HCT116 (cell line): ENCODE data around the gene HS6ST3. TPM values are rescaled to one million over a fixed set of nuclear protein-coding genes. Genes with fewer than 3 reads are reported as not detected.

Source experiments
- ATAC-seq: fragments of 200-7000 bp; cut with Tn5 transposase; 2 replicates; pipeline ENCODE4 v1.9.1; 2020; ENCODE audit warnings: mild to moderate bottlenecking, moderate library complexity
- BruUV-seq: library from RNA; stranded (reverse); fragments of 400-500 nt; replicated peaks from 2 replicates; lab custom pipeline; 2021; lab: Mats Ljungman, UMichigan
- CTCF ChIA-PET: fragments of 300-600 bp; sonication (Branson Sonifier 250); formaldehyde crosslinking; loops from one replicate; lab custom pipeline; 2021; ENCODE audit warnings: antibody characterized with exemption; lab: Charles Lee
- POLR2A ChIA-PET: fragments of 300-600, 350-600 bp; sonication (Branson Sonifier 250); formaldehyde crosslinking; loops from one replicate; lab custom pipeline; 2021; ENCODE audit warnings: antibody characterized with exemption; lab: Charles Lee
- RAD21 ChIA-PET, 2 experiments: fragments of 300-600 bp; sonication (Branson Sonifier 250); formaldehyde crosslinking; loops; one replicate each; lab custom pipeline; 2023; ENCODE audit warnings: low total read pairs in 2 of 2; ENCODE audit not compliant: uncharacterized antibody in 2 of 2, unreplicated experiment in 2 of 2, low non-redundant PET in 1 of 2; lab: Charles Lee
- DNase-seq: peaks from one replicate; pipeline ENCODE4 v3.0.0-alpha.2; 2010; ENCODE audit warnings: low read depth, low spot score
- H2AFZ ChIP-seq: fragments of 200-600 bp; shearing (Covaris generic), sonication (generic); 2 replicates; pipeline ENCODE4 v1.6.1; 2017; ENCODE audit warnings: low read depth, mixed run types, mixed read lengths, antibody characterized with exemption, low read length; ENCODE audit not compliant: poor library complexity, severe bottlenecking
- H3K27ac ChIP-seq: 2 replicates; pipeline ENCODE4 v1.5.1; 2012; ENCODE audit warnings: low read depth, low read length
- H3K27me3 ChIP-seq: fragments of 200-600 bp; sonication (generic); 2 replicates; pipeline ENCODE4 v1.6.1; 2016; ENCODE audit warnings: mixed run types, low read length, mixed read lengths; ENCODE audit not compliant: insufficient read depth
- H3K36me3 ChIP-seq, 2 experiments: fragments of 200-500 bp in 1 of 2; fragments of 200-600 bp in 1 of 2; sonication (Bioruptor generic) in 1 of 2; sonication (generic) in 1 of 2; 2 replicates each; pipeline versions ENCODE4 v1.5.1 to v1.6.1; 2014 to 2016; ENCODE audit warnings: low read length in 2 of 2, inconsistent platforms in 1 of 2, mixed read lengths in 1 of 2, mixed run types in 1 of 2; ENCODE audit not compliant: insufficient read depth in 2 of 2, control insufficient read depth in 1 of 2
- H3K4me1 ChIP-seq, 2 experiments: fragments of 200-600 bp in 1 of 2; sonication (generic) in 1 of 2; 2 replicates each; pipeline versions ENCODE4 v1.5.1 to v1.6.1; 2012 to 2017; ENCODE audit warnings: low read length in 2 of 2, inconsistent platforms in 1 of 2, mild to moderate bottlenecking in 1 of 2, mixed read lengths in 1 of 2, mixed run types in 1 of 2, moderate library complexity in 1 of 2; ENCODE audit not compliant: insufficient read depth in 2 of 2, control insufficient read depth in 1 of 2
- H3K4me2 ChIP-seq: fragments of 200-600 bp; sonication (generic); 2 replicates; pipeline ENCODE4 v1.6.1; 2017; ENCODE audit warnings: mixed run types, low read length, mixed read lengths
- H3K4me3 ChIP-seq, 2 experiments: fragments of 200-600 bp in 1 of 2; sonication (generic) in 1 of 2; replicated peaks in 1 of 2; 2 replicates each; pipeline ENCODE4 v1.5.1; 2011 to 2016; ENCODE audit warnings: low read length in 2 of 2, control low read depth in 1 of 2, low read depth in 1 of 2, mild to moderate bottlenecking in 1 of 2, mixed read lengths in 1 of 2, mixed run types in 1 of 2
- H3K79me2 ChIP-seq: fragments of 200-600 bp; sonication (generic); 2 replicates; pipeline ENCODE4 v1.6.1; 2017; ENCODE audit warnings: mild to moderate bottlenecking, mixed run types, low read length, moderate library complexity, mixed read lengths; ENCODE audit not compliant: insufficient read depth
- H3K9ac ChIP-seq: fragments of 200-600 bp; sonication (generic); 2 replicates; pipeline ENCODE4 v1.6.1; 2016; ENCODE audit warnings: low read length, mixed read lengths
- H3K9me2 ChIP-seq: fragments of 200-600 bp; sonication (generic), shearing (Covaris generic); 2 replicates; pipeline ENCODE4 v1.6.1; 2017; ENCODE audit warnings: mixed run types, mild to moderate bottlenecking, moderate library complexity; ENCODE audit not compliant: insufficient read depth
- H3K9me3 ChIP-seq, 2 experiments: fragments of 200-500 bp in 1 of 2; fragments of 200-600 bp in 1 of 2; sonication (Bioruptor generic) in 1 of 2; sonication (generic) in 1 of 2; 2 replicates each; pipeline ENCODE4 v1.6.1; 2014 to 2017; ENCODE audit warnings: low read length in 2 of 2, mixed read lengths in 2 of 2, inconsistent platforms in 1 of 2, low read depth in 1 of 2, mild to moderate bottlenecking in 1 of 2, mixed run types in 1 of 2, moderate library complexity in 1 of 2; ENCODE audit not compliant: control insufficient read depth in 1 of 2, insufficient read depth in 1 of 2
- H4K20me1 ChIP-seq: fragments of 200-600 bp; sonication (generic), shearing (Covaris generic); 2 replicates; pipeline ENCODE4 v1.6.1; 2017; ENCODE audit warnings: mixed run types, mild to moderate bottlenecking, moderate library complexity; ENCODE audit not compliant: insufficient read depth
- ATF3 ChIP-seq: IDR thresholded peaks from 2 replicates; pipeline ENCODE4 v1.6.1; 2012
- CTCF ChIP-seq, 3 experiments: fragments of 200-600 bp in 1 of 3; sonication (generic) in 1 of 3; IDR thresholded peaks in 2 of 3; conservative IDR thresholded peaks in 1 of 3; 2 replicates each; pipeline ENCODE4 v1.5.1; 2012 to 2017; ENCODE audit warnings: low read depth in 2 of 3, low read length in 2 of 3, antibody characterized with exemption in 1 of 3, borderline replicate concordance in 1 of 3, control low read depth in 1 of 3, mild to moderate bottlenecking in 1 of 3, mixed read lengths in 1 of 3, mixed run types in 1 of 3, moderate library complexity in 1 of 3; ENCODE audit not compliant: insufficient read depth in 1 of 3
- EZH2phosphoT487 ChIP-seq: fragments of 200-600 bp; IDR thresholded peaks from 2 replicates; pipeline ENCODE4 v1.6.1; 2018; ENCODE audit warnings: antibody characterized with exemption, borderline replicate concordance
- JUND ChIP-seq: IDR thresholded peaks from 2 replicates; pipeline ENCODE4 v1.6.1; 2012
- MAX ChIP-seq: IDR thresholded peaks from 2 replicates; pipeline ENCODE4 v1.6.1; 2012
- POLR2A ChIP-seq: IDR thresholded peaks from 2 replicates; pipeline ENCODE4 v1.7.0; 2011; ENCODE audit warnings: borderline replicate concordance; ENCODE audit not compliant: insufficient read depth, insufficient read length; ENCODE audit errors: extremely low read depth
- RAD21 ChIP-seq: IDR thresholded peaks from 2 replicates; pipeline ENCODE4 v1.6.1; 2012; ENCODE audit warnings: low read depth, mild to moderate bottlenecking
- TCF7L2 ChIP-seq: IDR thresholded peaks from 2 replicates; pipeline ENCODE4 v1.7.0; 2011; ENCODE audit warnings: borderline replicate concordance, inconsistent platforms; ENCODE audit not compliant: insufficient read depth, insufficient read length; ENCODE audit errors: extremely low read depth
- intact Hi-C: fragments of 100-400 bp; cut with micrococcal nuclease; formaldehyde crosslinking; loops from 2 replicates; pipeline ENCODE4 v1.10.0; 2022
- total RNA-seq: library from RNA; stranded (reverse); gene quantifications from one replicate; pipeline ENCODE4 v1.2.1, GENCODE V29; 2021; ENCODE audit not compliant: unreplicated experiment

The HS6ST3 gene
- total RNA-seq, 1 experiment from 2014 or later: 0.10 TPM

- H3K79me2 ChIP-seq: no peaks in the 10 kb centered on the region
- H3K4me1 ChIP-seq: no peaks in the 10 kb centered on the region
- H3K4me3 ChIP-seq: no peak overlapping the region
- peaks cover 11% of the 10 kb centered on the region; the same call in 1 of the 2 replicates for H3K27me3 ChIP-seq
- ATAC-seq: no peak
- H3K9me3 ChIP-seq: no peaks in the 10 kb centered on the region
- no peaks in the 10 kb centered on the region for H3K36me3 ChIP-seq
- no peaks in the 10 kb centered on the region for H3K9me2 ChIP-seq
- ChIA-PET CTCF (no interaction called here), RAD21 (no interaction called here), POLR2A (no interaction called here)
- no peak overlapping the region for H3K4me2 ChIP-seq
- no peak for DNase-seq
- no TSS peak for BruUV-seq
- TF ChIP-seq ATF3: no peak
- no peak overlapping the region for H3K9ac ChIP-seq
- no peak overlapping the region for H2AFZ ChIP-seq
- intact Hi-C loops: no loop called here
- no peaks in the 10 kb centered on the region for H4K20me1 ChIP-seq
- no peak overlapping the region for H3K27ac ChIP-seq
These were observed 354.8 kb downstream of the HS6ST3 start for GRCh38 chr13:96444676-96445075.

DNA sequence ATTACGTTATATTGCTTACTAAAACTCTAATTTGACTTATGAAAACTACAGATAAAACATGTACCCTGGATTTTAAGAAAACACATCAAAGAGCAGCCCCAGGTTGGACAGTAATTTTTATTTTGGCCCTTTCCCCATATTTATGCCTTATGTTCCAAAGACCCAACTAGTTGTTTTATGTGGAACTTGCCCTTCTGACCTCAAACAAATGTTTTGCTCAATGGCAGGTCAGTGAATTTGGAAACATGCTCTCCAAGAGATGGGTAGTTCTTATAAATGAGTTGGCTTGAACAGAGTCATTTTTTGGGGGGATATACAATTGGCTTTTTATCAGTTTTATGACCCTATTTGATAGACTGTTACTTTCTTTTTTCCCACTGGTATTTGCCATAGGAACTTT is 360.0 kb downstream of the HS6ST3 start:
- no peaks in the 10 kb centered on the region for H3K9me3 ChIP-seq
- no peaks in the 10 kb centered on the region for H3K36me3 ChIP-seq
- RAD21 ChIA-PET: no interaction called here
- peaks cover 11% of the 10 kb centered on the region; the same call in 1 of the 2 replicates for H3K27me3 ChIP-seq
- intact Hi-C loops: no loop called here
- no peaks in the 10 kb centered on the region for H3K9me2 ChIP-seq
- ATAC-seq (no peak), DNase-seq (no peak)
- H3K4me3 ChIP-seq: no peak overlapping the region
- no peak overlapping the region for H3K4me2 ChIP-seq
- POLR2A ChIA-PET: no interaction called here
- no peak overlapping the region for H2AFZ ChIP-seq
- H3K9ac ChIP-seq: no peak overlapping the region
- CTCF ChIA-PET: no interaction called here
- no TSS peak for BruUV-seq
- H4K20me1 ChIP-seq: no peaks in the 10 kb centered on the region
- no peaks in the 10 kb centered on the region for H3K4me1 ChIP-seq
- no peaks in the 10 kb centered on the region for H3K79me2 ChIP-seq
- TF ChIP-seq RAD21 (no peak), EZH2phosphoT487 (no peak), CTCF (IDR thresholded peaks at IDR 0.05 in 2 of 3, conservative IDR thresholded peaks at IDR 0.05 in 1 of 3; ENCODE audit: borderline replicate concordance in 1 of 3, insufficient read depth in 1 of 3, low read depth in 2 of 3, low read length in 2 of 3) (no peak), MAX (no peak), TCF7L2 (no peak), POLR2A (no peak), JUND (no peak)
- H3K27ac ChIP-seq: no peak overlapping the region
